Stimulated activated naive CD4-positive, alpha-beta T cell treated with Interleukin-2 at 50 U/mL for 16 hours (primary cell): ENCODE measurements around the gene ARVCF.
A peak's percentile ranks its signal among the peaks of the same experiment; 100 is the strongest.

ENCODE experiments used
- DNase-seq: peaks from one replicate; lab custom pipeline; 2025; lab: John Stamatoyannopoulos, UW

Gene ARVCF

GRCh38 chr22:20015971-20016733, 471 bp downstream of the ARVCF start:
- peak; percentile 10 for DNase-seq

GRCh38 chr22:20015187-20015625, 1.4 kb downstream of the ARVCF start:
- DNase-seq, result no peak

GRCh38 chr22:20014526-20015186, 2.0 kb downstream of the ARVCF start:
- DNase-seq, result no peak

- DNase-seq, result peak; percentile 8
Observed at GRCh38 chr22:20013382-20013871, 3.2 kb downstream of the ARVCF start.

- no peak for DNase-seq
Observed at GRCh38 chr22:20012741-20013331, 3.8 kb downstream of the ARVCF start.

- DNase-seq, result no peak
Observed at GRCh38 chr22:20011993-20012740, 4.5 kb downstream of the ARVCF start.

GRCh38 chr22:20011123-20011992, 5.3 kb downstream of the ARVCF start:
- no peak for DNase-seq

GRCh38 chr22:20010307-20011122, 6.1 kb downstream of the ARVCF start:
- DNase-seq, result no peak

- DNase-seq, result no peak
Observed at GRCh38 chr22:20009582-20010306, 6.9 kb downstream of the ARVCF start.

- no peak for DNase-seq
Observed at GRCh38 chr22:20009018-20009491, 7.6 kb downstream of the ARVCF start.

GRCh38 chr22:20008221-20008995, 8.2 kb downstream of the ARVCF start:
- no peak for DNase-seq

- no peak for DNase-seq
Observed at GRCh38 chr22:20004464-20004863, 12.2 kb downstream of the ARVCF start.

GRCh38 chr22:20003304-20003703, 13.3 kb downstream of the ARVCF start:
- DNase-seq, result no peak

- DNase-seq, result no peak
Observed at GRCh38 chr22:20002636-20003035, 14.0 kb downstream of the ARVCF start.

GRCh38 chr22:20002128-20002527, 14.5 kb downstream of the ARVCF start:
- no peak for DNase-seq

- no peak for DNase-seq
Observed at GRCh38 chr22:20001082-20001638, 15.5 kb downstream of the ARVCF start.

- no peak for DNase-seq
Observed at GRCh38 chr22:20000246-20001081, 16.2 kb downstream of the ARVCF start.
